Measurements from ENCODE around the gene BRAT1. TPM values are rescaled to one million over a fixed set of nuclear protein-coding genes. Genes with fewer than 3 reads are reported as not detected.

BRAT1 gene
- total and polyA plus RNA-seq, 7 experiments from 2014 or later, result 23.4 to 58.9 (median 37.0) TPM

GRCh38 chr7:2490181-2490651 lies 65.1 kb downstream of the BRAT1 start:
- no peaks in the 10 kb centered on the region for H3K4me1 ChIP-seq (ENCODE audit: control insufficient read depth in 2 of 2, insufficient read depth in 2 of 2, low read length in 2 of 2)
- intact Hi-C loops (cut with micrococcal nuclease), result no loop called here
- H3K9me3 ChIP-seq (ENCODE audit: control insufficient read depth in 2 of 3, low read length in 3 of 3), result no peaks in the 10 kb centered on the region
- no peaks in the 10 kb centered on the region for H3K27me3 ChIP-seq (ENCODE audit: control insufficient read depth in 2 of 2, insufficient read depth in 2 of 2, low read length in 2 of 2)
- Mint-ChIP-seq H3K27ac (no peak overlapping the region), H3K9me3 (peaks cover 0 to 5% (median 0%) of the 10 kb centered on the region in 11 donors), H3K4me1 (peaks cover 0 to 14% (median 0%) of the 10 kb centered on the region in 7 donors), H3K36me3 (no peaks in the 10 kb centered on the region), H3K4me3 (no peak overlapping the region), H3K27me3 (peaks cover 0 to 12% (median 7%) of the 10 kb centered on the region in 5 donors)
- POLR2A ChIA-PET, result no interaction called here
- no peak for DNase-seq
- no peaks in the 10 kb centered on the region for H3K36me3 ChIP-seq (ENCODE audit: control insufficient read depth in 2 of 3, insufficient read depth in 3 of 3, low read length in 3 of 3)
- ATAC-seq, result no peak
- H3K4me3 ChIP-seq (ENCODE audit: low read length), result no peak overlapping the region
- CTCF ChIA-PET, result no interaction called here
- no peak overlapping the region for H3K27ac ChIP-seq (ENCODE audit: low read depth, low read length)

- Mint-ChIP-seq H3K4me3 (no peak overlapping the region), H3K27me3 (peaks cover 0 to 12% (median 7%) of the 10 kb centered on the region in 5 donors), H3K9me3 (peaks cover 0 to 5% (median 0%) of the 10 kb centered on the region in 11 donors), H3K36me3 (no peaks in the 10 kb centered on the region), H3K4me1 (peaks cover 0 to 14% (median 0%) of the 10 kb centered on the region in 7 donors), H3K27ac (peak overlapping the region in 2 of 9 donors; percentile 46 to 76)
- intact Hi-C loops (cut with micrococcal nuclease), result no loop called here
- H3K27me3 ChIP-seq (ENCODE audit: control insufficient read depth in 2 of 2, insufficient read depth in 2 of 2, low read length in 2 of 2), result no peaks in the 10 kb centered on the region
- ATAC-seq (no peak), DNase-seq (no peak)
- H3K36me3 ChIP-seq (ENCODE audit: control insufficient read depth in 2 of 3, insufficient read depth in 3 of 3, low read length in 3 of 3), result no peaks in the 10 kb centered on the region
- H3K27ac ChIP-seq (ENCODE audit: low read depth, low read length), result no peak overlapping the region
- ChIA-PET CTCF (interaction anchor here (0.6 kb wide), 1 partner anchor 198 kb away, joined by 3 read pairs; no protein-coding TSS in a partner anchor), POLR2A (interaction anchor here (1.2 kb wide), 1 partner anchor 9 kb away, joined by 4 read pairs; no protein-coding TSS in a partner anchor)
- no peaks in the 10 kb centered on the region for H3K4me1 ChIP-seq (ENCODE audit: control insufficient read depth in 2 of 2, insufficient read depth in 2 of 2, low read length in 2 of 2)
- no peak overlapping the region for H3K4me3 ChIP-seq (ENCODE audit: low read length)
- no peaks in the 10 kb centered on the region for H3K9me3 ChIP-seq (ENCODE audit: control insufficient read depth in 2 of 3, low read length in 3 of 3)
Measured at GRCh38 chr7:2488681-2489080, 66.6 kb downstream of the BRAT1 start.

DNA sequence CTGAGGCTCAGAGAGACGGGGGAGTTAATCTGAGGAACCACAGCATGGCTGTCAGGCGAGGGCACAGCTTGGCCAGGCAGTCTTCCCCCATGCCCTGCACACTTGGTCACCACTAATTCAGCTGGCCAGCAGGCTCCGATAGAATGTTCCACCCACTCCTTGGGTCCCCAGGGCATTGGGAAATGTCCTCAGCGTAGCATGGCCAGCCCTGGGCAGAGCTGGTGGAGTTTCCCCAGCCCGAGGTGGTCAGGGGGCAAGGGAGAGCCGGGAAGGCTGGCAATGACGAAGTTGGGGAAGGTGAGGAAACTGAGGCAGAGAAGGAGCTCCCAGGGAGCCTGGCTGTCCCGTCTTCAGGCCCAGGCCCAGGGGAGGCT lies 67.1 kb downstream of the BRAT1 start:
- Histone ChIP-seq H3K36me3 (ENCODE audit: control insufficient read depth in 2 of 3, insufficient read depth in 3 of 3, low read length in 3 of 3) (no peaks in the 10 kb centered on the region), H3K27me3 (ENCODE audit: control insufficient read depth in 2 of 2, insufficient read depth in 2 of 2, low read length in 2 of 2) (no peaks in the 10 kb centered on the region), H3K4me1 (ENCODE audit: control insufficient read depth in 2 of 2, insufficient read depth in 2 of 2, low read length in 2 of 2) (no peaks in the 10 kb centered on the region), H3K27ac (ENCODE audit: low read depth, low read length) (no peak overlapping the region), H3K9me3 (ENCODE audit: control insufficient read depth in 2 of 3, low read length in 3 of 3) (no peaks in the 10 kb centered on the region), H3K4me3 (ENCODE audit: low read length) (no peak overlapping the region)
- ChIA-PET CTCF (no interaction called here), POLR2A (interaction anchor here (1.2 kb wide), 1 partner anchor 10 kb away, joined by 4 read pairs; no protein-coding TSS in a partner anchor)
- ATAC-seq (no peak), DNase-seq (no peak)
- Mint-ChIP-seq H3K9me3 (peaks cover 0 to 5% (median 0%) of the 10 kb centered on the region in 11 donors), H3K36me3 (no peaks in the 10 kb centered on the region), H3K4me1 (peaks cover 0 to 12% (median 0%) of the 10 kb centered on the region in 7 donors), H3K4me3 (no peak overlapping the region), H3K27me3 (peaks cover 0 to 8% (median 7%) of the 10 kb centered on the region in 5 donors), H3K27ac (no peak overlapping the region)
- intact Hi-C loops (cut with micrococcal nuclease), result no loop called here

Small RNA genes lying within 50 kb of the gene (microRNA-seq; reads per million reads assigned to microRNA genes)
- gene MIR4648 (ENCODE audit: borderline microRNAs expressed), result not detected

Other genes with a start within 250 kb of the BRAT1 start
- 10 to 100 TPM in 2 of 5 experiments, 1 to 10 TPM in 3; 4.7 to 31.5 (median 9.4) TPM for gene SNX8, start 241.1 kb downstream of the BRAT1 start, total RNA-seq
- 10 to 100 TPM in 1 of 2 donors, 1 to 10 TPM in 1; 7.7 to 11.3 TPM for gene SNX8, start 241.1 kb downstream of the BRAT1 start, polyA plus RNA-seq
- 100 to 1,000 TPM; 127 to 189 (median 158) TPM for gene EIF3B, start 200.7 kb downstream of the BRAT1 start, total RNA-seq
- 100 to 1,000 TPM in 1 of 2 donors, 10 to 100 TPM in 1; 78.0 to 157 TPM for gene EIF3B, start 200.7 kb downstream of the BRAT1 start, polyA plus RNA-seq
- gene CHST12, start 151.9 kb downstream of the BRAT1 start, total RNA-seq, result 10 to 100 TPM; 13.3 to 41.6 (median 24.3) TPM
- gene CHST12, start 151.9 kb downstream of the BRAT1 start, polyA plus RNA-seq, result 10 to 100 TPM in 1 of 2 donors, 1 to 10 TPM in 1; 8.1 to 16.8 TPM
- not detected for gene GRIFIN, start 79.1 kb downstream of the BRAT1 start, total RNA-seq
- gene GRIFIN, start 79.1 kb downstream of the BRAT1 start, polyA plus RNA-seq, result not detected
- gene LFNG, start 35.8 kb downstream of the BRAT1 start, total RNA-seq, result 100 to 1,000 TPM; 114 to 246 (median 151) TPM
- gene LFNG, start 35.8 kb downstream of the BRAT1 start, polyA plus RNA-seq, result 1 to 10 TPM; 1.2 to 2.3 TPM
- gene IQCE, start 3.5 kb upstream of the BRAT1 start, total RNA-seq, result 10 to 100 TPM in 1 of 5 experiments, 1 to 10 TPM in 4; 4.8 to 10.4 (median 7.5) TPM
- 1 to 10 TPM; 1.6 to 1.9 TPM for gene IQCE, start 3.5 kb upstream of the BRAT1 start, polyA plus RNA-seq
- 100 to 1,000 TPM in 1 of 5 experiments, 10 to 100 TPM in 4; 15.9 to 115 (median 23.5) TPM for gene TTYH3, start 76.5 kb upstream of the BRAT1 start, total RNA-seq
- gene TTYH3, start 76.5 kb upstream of the BRAT1 start, polyA plus RNA-seq, result 1 to 10 TPM in 1 of 2 donors, under 1 TPM in 1; 0.53 to 1.6 TPM
- gene AMZ1, start 132.7 kb upstream of the BRAT1 start, total RNA-seq, result 1 to 10 TPM in 1 of 5 experiments, under 1 TPM in 4; 0.07 to 2.4 (median 0.80) TPM
- gene AMZ1, start 132.7 kb upstream of the BRAT1 start, polyA plus RNA-seq, result under 1 TPM; 0.07 to 0.13 TPM

All from naive thymus-derived CD4-positive, alpha-beta T cell (primary cell).